Lung (tissue), 12 donors: ENCODE results near the gene C10orf53. TPM values are rescaled to one million over a fixed set of nuclear protein-coding genes. Genes with fewer than 3 reads are reported as not detected.

Experiments
- ATAC-seq: fragments of 200-7000 bp; cut with Tn5 transposase; one replicate; pipeline ENCODE4 v1.9.1; 2020; ENCODE audit warnings: moderate number of reproducible peaks; ENCODE audit not compliant: insufficient read depth, low FRiP score
- DNase-seq, 3 donors: peaks; one replicate each; pipeline ENCODE4 v3.0.0-alpha.2; 2013 to 2017
- H3K27ac ChIP-seq, 2 donors: one replicate each; pipeline ENCODE4 v1.5.1; 2013; ENCODE audit warnings: mild to moderate bottlenecking in 2 of 2, moderate library complexity in 2 of 2, control low read depth in 1 of 2, inconsistent platforms in 1 of 2, low read depth in 1 of 2, low read length in 1 of 2
- H3K27me3 ChIP-seq, 3 donors: one replicate each; pipeline ENCODE4 v1.5.1; 2013; ENCODE audit warnings: low read length in 2 of 3; ENCODE audit not compliant: control insufficient read depth in 3 of 3, insufficient read depth in 3 of 3
- H3K36me3 ChIP-seq, 4 donors: one replicate each; pipeline ENCODE4 v1.5.1; 2013; ENCODE audit warnings: low read length in 4 of 4, mild to moderate bottlenecking in 1 of 4, moderate library complexity in 1 of 4; ENCODE audit not compliant: control insufficient read depth in 4 of 4, insufficient read depth in 4 of 4
- H3K4me1 ChIP-seq, 5 donors: one replicate each; pipeline ENCODE4 v1.5.1; 2013; ENCODE audit warnings: low read length in 5 of 5, mild to moderate bottlenecking in 2 of 5, moderate library complexity in 1 of 5; ENCODE audit not compliant: control insufficient read depth in 5 of 5, insufficient read depth in 5 of 5
- H3K4me3 ChIP-seq: one replicate; pipeline ENCODE4 v1.5.1; 2013; ENCODE audit warnings: mild to moderate bottlenecking, control low read depth, moderate library complexity
- H3K9ac ChIP-seq, 2 donors: one replicate each; pipeline ENCODE4 v1.5.1; 2013; ENCODE audit warnings: low read length in 2 of 2, control low read depth in 1 of 2; ENCODE audit not compliant: insufficient read depth in 1 of 2
- H3K9me3 ChIP-seq, 4 donors: one replicate each; pipeline ENCODE4 v1.5.1; 2013; ENCODE audit warnings: low read length in 3 of 4, mild to moderate bottlenecking in 1 of 4, moderate library complexity in 1 of 4; ENCODE audit not compliant: control insufficient read depth in 4 of 4, insufficient read depth in 3 of 4
- WGBS, 2 donors: extraction: QIAGEN DNeasy Blood & Tissue Kit; methylation state at CpG; one replicate each; pipeline ENCODE4 v1.1.7; 2013; 5-methylcytosine and 5-hydroxymethylcytosine counted together
- polyA plus RNA-seq, 2 donors: library from polyadenylated mRNA; stranded (reverse); fragments of 200-250 nt; gene quantifications; one replicate each; pipeline ENCODE4 v1.2.1, GENCODE V29; 2013
- total RNA-seq, 2 donors: library from RNA; depleted of rRNA in 1 of 2; stranded (reverse); fragments of >200 nt in 1 of 2; gene quantifications; one replicate each; pipeline ENCODE4 v1.2.1, GENCODE V29; 2014 to 2021
- TF ChIP-seq, protein P1 (sequence below): IDR thresholded peaks from 2 replicates; pipeline ENCODE4 v1.5.1; 2012; ENCODE audit warnings: mild to moderate bottlenecking; ENCODE audit errors: control extremely low read depth, extremely low read depth
- donor health status: control.
- donor health status: control.
- donor health status: Bipolar disorder and iron deficiency.
- donor health status: healthy.
- donor health status: DM: yes; HTN: yes; CAD: no.

The C10orf53 gene
- total and polyA plus RNA-seq, 4 donors = 0.09 to 0.11 TPM; not detected in 2

DNA sequence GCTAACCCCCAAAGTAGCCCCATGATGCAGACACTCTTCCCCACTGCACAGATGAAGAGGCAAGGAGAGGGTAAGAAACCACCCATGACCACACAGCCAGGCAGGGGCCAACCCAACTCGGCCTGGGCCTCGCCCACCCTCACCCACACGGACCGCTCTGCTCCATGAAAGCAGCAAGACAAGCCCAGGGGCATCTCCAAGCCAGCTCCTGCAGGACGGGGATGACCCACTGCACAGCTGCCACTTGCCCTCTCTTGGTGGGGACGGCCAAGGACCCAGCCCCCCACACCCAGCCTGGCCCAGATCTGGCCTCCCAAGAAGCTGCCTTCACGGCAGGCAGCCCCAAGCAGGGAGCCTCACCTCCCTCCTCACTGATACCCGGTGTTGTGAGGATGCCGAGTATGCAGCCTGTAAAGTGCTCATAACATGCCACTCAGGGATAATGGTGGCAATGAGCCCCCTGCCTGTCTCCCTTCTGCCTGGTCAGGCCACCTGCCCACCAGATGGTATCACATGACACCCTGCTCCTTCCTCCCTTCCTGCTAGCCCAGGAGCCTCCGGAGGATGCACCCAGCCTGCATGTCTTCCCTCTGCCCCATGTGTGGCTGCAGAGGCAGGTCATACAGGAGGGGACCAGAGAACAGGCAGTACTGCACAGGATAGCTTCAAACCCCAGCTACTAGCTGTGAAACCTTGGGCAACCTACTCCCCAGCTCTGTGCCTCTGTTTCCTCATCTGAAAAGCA, 59.3 kb downstream of the C10orf53 start:
- TF ChIP-seq, protein P1, sequence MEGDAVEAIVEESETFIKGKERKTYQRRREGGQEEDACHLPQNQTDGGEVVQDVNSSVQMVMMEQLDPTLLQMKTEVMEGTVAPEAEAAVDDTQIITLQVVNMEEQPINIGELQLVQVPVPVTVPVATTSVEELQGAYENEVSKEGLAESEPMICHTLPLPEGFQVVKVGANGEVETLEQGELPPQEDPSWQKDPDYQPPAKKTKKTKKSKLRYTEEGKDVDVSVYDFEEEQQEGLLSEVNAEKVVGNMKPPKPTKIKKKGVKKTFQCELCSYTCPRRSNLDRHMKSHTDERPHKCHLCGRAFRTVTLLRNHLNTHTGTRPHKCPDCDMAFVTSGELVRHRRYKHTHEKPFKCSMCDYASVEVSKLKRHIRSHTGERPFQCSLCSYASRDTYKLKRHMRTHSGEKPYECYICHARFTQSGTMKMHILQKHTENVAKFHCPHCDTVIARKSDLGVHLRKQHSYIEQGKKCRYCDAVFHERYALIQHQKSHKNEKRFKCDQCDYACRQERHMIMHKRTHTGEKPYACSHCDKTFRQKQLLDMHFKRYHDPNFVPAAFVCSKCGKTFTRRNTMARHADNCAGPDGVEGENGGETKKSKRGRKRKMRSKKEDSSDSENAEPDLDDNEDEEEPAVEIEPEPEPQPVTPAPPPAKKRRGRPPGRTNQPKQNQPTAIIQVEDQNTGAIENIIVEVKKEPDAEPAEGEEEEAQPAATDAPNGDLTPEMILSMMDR = no peak
- H3K27ac ChIP-seq = no peak overlapping the region
- ATAC-seq = no peak
- peaks cover 0 to 2% (median 0%) of the 10 kb centered on the region in 5 donors for H3K4me1 ChIP-seq
- peaks cover 0 to 2% (median 0%) of the 10 kb centered on the region in 4 donors for H3K9me3 ChIP-seq
- WGBS, 2 donors = 74 to 85% methylated on average over 10 of the region's 10 CpGs
- H3K36me3 ChIP-seq = no peaks in the 10 kb centered on the region
- no peaks in the 10 kb centered on the region for H3K27me3 ChIP-seq
- H3K4me3 ChIP-seq = no peak overlapping the region
- H3K9ac ChIP-seq = no peak overlapping the region
- DNase-seq = no peak

DNA sequence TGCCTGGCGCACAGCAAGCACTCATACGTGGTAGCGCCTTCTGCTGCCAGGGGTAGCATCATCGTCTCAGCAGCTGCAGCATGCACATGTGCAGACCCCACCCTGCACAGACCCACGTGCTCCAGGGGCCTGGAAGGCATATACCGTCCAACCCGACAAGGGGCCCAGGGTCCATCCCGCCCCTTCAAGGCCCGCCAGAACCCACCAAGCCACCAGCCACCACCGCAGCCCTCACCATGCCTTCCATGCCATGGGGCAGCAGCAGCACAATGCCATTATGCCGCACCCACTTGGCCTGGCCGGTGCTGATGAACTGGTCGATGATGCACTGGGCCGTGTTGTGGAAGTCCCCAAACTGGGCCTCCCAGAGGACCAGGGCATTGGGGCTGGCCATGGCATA, 60.0 kb downstream of the C10orf53 start:
- H3K36me3 ChIP-seq = no peaks in the 10 kb centered on the region
- TF ChIP-seq, protein P1 = no peak
- no peaks in the 10 kb centered on the region for H3K27me3 ChIP-seq
- no peak overlapping the region for H3K9ac ChIP-seq
- 80 to 83% methylated on average over 14 of the region's 14 CpGs for WGBS, 2 donors
- no peak overlapping the region for H3K4me3 ChIP-seq
- ATAC-seq (no peak), DNase-seq (no peak)
- peaks cover 0 to 2% (median 0%) of the 10 kb centered on the region in 5 donors for H3K4me1 ChIP-seq
- no peak overlapping the region for H3K27ac ChIP-seq
- H3K9me3 ChIP-seq = peaks cover 0 to 2% (median 0%) of the 10 kb centered on the region in 4 donors

DNA sequence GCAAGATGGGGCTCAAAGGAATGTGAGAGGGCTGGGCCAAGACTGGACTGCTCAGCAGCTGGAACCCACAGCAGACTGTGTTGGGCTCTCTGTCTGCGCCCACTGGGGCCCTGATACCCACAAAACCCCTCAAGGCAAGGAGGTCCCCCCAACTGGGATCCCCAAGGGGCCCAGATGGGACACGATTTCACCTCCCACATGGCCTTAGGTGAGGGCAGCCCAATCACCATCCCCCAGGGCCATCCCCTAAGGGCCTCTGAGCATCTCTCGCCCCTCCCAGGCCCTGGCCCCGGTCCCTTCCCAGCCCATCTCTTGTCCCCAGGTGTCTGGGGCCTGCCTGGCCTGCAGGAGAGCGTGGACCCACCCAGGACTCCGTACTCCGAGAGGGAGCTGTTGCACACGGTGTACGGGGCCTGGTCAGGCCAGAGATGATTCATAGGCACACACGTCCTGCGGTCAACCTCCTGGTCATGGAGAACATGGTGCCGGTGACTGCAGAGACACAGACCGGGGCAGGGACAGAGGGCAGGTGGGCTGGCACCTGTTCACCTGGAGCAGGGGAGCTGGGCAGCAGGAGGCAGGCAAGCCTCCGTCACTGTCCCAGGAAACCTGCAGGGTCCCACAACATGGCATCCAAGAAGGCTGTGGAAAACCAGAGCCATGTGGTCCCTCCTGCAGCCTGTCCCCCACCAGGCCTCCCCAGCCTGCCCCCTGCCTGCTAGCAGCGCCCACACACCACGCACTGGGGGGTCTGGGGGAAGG, 61.1 kb downstream of the C10orf53 start:
- H3K9me3 ChIP-seq = peaks cover 0 to 2% (median 0%) of the 10 kb centered on the region in 4 donors
- H3K4me3 ChIP-seq = no peak overlapping the region
- 90 to 91% methylated on average over 15 to 16 of the region's 16 CpGs for WGBS, 2 donors
- DNase-seq (no peak), ATAC-seq (no peak)
- TF ChIP-seq, protein P1 = no peak
- H3K27me3 ChIP-seq = no peaks in the 10 kb centered on the region
- no peak overlapping the region for H3K27ac ChIP-seq
- no peaks in the 10 kb centered on the region for H3K36me3 ChIP-seq
- H3K9ac ChIP-seq = no peak overlapping the region
- H3K4me1 ChIP-seq = peaks cover 0 to 2% (median 0%) of the 10 kb centered on the region in 5 donors
